Esophagus muscularis mucosa (tissue), 4 donors: ENCODE results near the gene ITGAD. TPM values are rescaled to one million over a fixed set of nuclear protein-coding genes. Genes with fewer than 3 reads are reported as not detected.
"Not testable (repeated sequence)": the region's sequence is repeated elsewhere in the genome, so short reads cannot be mapped to it uniquely, and the experiment has no call there.

Source experiments
- DNase-seq: peaks from one replicate; pipeline ENCODE4 v3.0.0-alpha.2; 2017; ENCODE audit errors: extremely low spot score
- H3K27ac ChIP-seq, 4 donors: fragments of 200-600 bp; sonication (generic); replicated peaks in 1 of 4; 1 replicate in 3 of 4; 2 replicates in 1 of 4; pipeline ENCODE4 v1.5.1; 2016 to 2019; ENCODE audit warnings: mild to moderate bottlenecking in 1 of 4
- H3K27me3 ChIP-seq, 4 donors: fragments of 200-600 bp; sonication (generic); one replicate each; pipeline versions ENCODE4 v1.5.1 to v1.6.0; 2016 to 2019
- H3K36me3 ChIP-seq, 4 donors: fragments of 200-600 bp; sonication (generic); one replicate each; pipeline ENCODE4 v1.5.1; 2016 to 2019
- H3K4me1 ChIP-seq, 4 donors: fragments of 200-600 bp; sonication (generic); one replicate each; pipeline ENCODE4 v1.5.1; 2016 to 2019
- H3K4me3 ChIP-seq, 4 donors: fragments of 200-600 bp; sonication (generic); 1 replicate in 2 of 4; 2 replicates in 2 of 4; pipeline ENCODE4 v1.5.1; 2016 to 2019; ENCODE audit warnings: mild to moderate bottlenecking in 4 of 4, moderate library complexity in 1 of 4
- H3K9me3 ChIP-seq, 4 donors: fragments of 200-600 bp; sonication (generic); 1 replicate in 3 of 4; 2 replicates in 1 of 4; pipeline ENCODE4 v1.5.1; 2016 to 2019
- CTCF ChIP-seq, 3 experiments: fragments of 200-600 bp in 2 of 3; fragments of 450-650 bp in 1 of 3; sonication (generic) in 2 of 3; IDR thresholded peaks; one replicate each; pipeline ENCODE4 v1.5.1; 2017 to 2019; ENCODE audit warnings: antibody characterized with exemption in 3 of 3, mild to moderate bottlenecking in 2 of 3, moderate library complexity in 1 of 3
- EP300 ChIP-seq: sonication (generic); formaldehyde crosslinking; IDR thresholded peaks from one replicate; pipeline ENCODE4 v1.6.1; 2017; ENCODE audit warnings: antibody characterized with exemption
- POLR2A ChIP-seq: fragments of 450-650 bp; IDR thresholded peaks from one replicate; pipeline ENCODE4 v1.6.1; 2017; ENCODE audit warnings: antibody characterized with exemption, moderate library complexity, mild to moderate bottlenecking, low read depth
- POLR2AphosphoS5 ChIP-seq, 2 donors: sonication (generic); formaldehyde crosslinking; IDR thresholded peaks; one replicate each; pipeline ENCODE4 v1.6.1; 2017; ENCODE audit warnings: antibody characterized with exemption in 2 of 2
- WGBS: methylation state at CpG from one replicate; pipeline ENCODE4 v1.1.5; 2018; 5-methylcytosine and 5-hydroxymethylcytosine counted together
- intact Hi-C: fragments of 100-400 bp; cut with DNase I; formaldehyde crosslinking; loops from one replicate; pipeline ENCODE4 v1.15.1; 2023
- total RNA-seq, 4 donors: library from RNA; depleted of rRNA; stranded (reverse); fragments of >200 nt; gene quantifications; one replicate each; pipeline versions ENCODE4 v1.1.0 to v1.2.1, GENCODE V29; 2016

The ITGAD gene
- total RNA-seq, 4 donors from 2014 or later: 0.50 TPM; not detected in 3

GRCh38 chr16:31436221-31437045, 43.3 kb downstream of the ITGAD start:
- Histone ChIP-seq H3K27me3 (no peaks in the 10 kb centered on the region), H3K4me1 (peaks cover 0 to 1% (median under 1%) of the 10 kb centered on the region in 4 donors), H3K4me3 (no peak overlapping the region), H3K9me3 (no peaks in the 10 kb centered on the region), H3K36me3 (peaks cover 0 to 7% (median 0%) of the 10 kb centered on the region in 4 donors), H3K27ac (no peak overlapping the region)
- 93% methylated on average over 20 of the region's 44 CpGs for WGBS
- DNase-seq: no peak
- intact Hi-C loops: no loop called here
- TF ChIP-seq POLR2AphosphoS5 (IDR thresholded peaks at IDR 0.05) (no peak), POLR2A (no peak), CTCF (IDR thresholded peaks at IDR 0.05) (no peak), EP300 (no peak)

GRCh38 chr16:31438414-31438813, 45.3 kb downstream of the ITGAD start:
- Histone ChIP-seq H3K27ac (no peak overlapping the region), H3K4me3 (no peak overlapping the region), H3K27me3 (no peaks in the 10 kb centered on the region), H3K4me1 (peaks cover 7 to 17% (median 13%) of the 10 kb centered on the region in 4 donors), H3K36me3 (peaks cover 0 to 7% (median 0%) of the 10 kb centered on the region in 4 donors), H3K9me3 (no peaks in the 10 kb centered on the region)
- TF ChIP-seq POLR2AphosphoS5 (IDR thresholded peaks at IDR 0.05): no peak
- TF ChIP-seq POLR2A: no peak
- TF ChIP-seq EP300: no peak
- TF ChIP-seq CTCF (IDR thresholded peaks at IDR 0.05): no peak
- intact Hi-C loops: no loop called here
- 69% methylated on average over 2 of the region's 2 CpGs for WGBS
- no peak for DNase-seq

GRCh38 chr16:31439023-31439422, 45.9 kb downstream of the ITGAD start:
- WGBS: 75% methylated on average over 4 of the region's 4 CpGs
- intact Hi-C loops, H3K9me3 ChIP-seq: not testable (repeated sequence)

GRCh38 chr16:31439519-31439918, 46.4 kb downstream of the ITGAD start:
- WGBS: 84% methylated on average over 3 of the region's 3 CpGs
- Histone ChIP-seq H3K36me3 (peaks cover 0 to 7% (median 0%) of the 10 kb centered on the region in 4 donors), H3K27me3 (no peaks in the 10 kb centered on the region), H3K4me3 (no peak overlapping the region), H3K9me3 (no peaks in the 10 kb centered on the region), H3K27ac (no peak overlapping the region), H3K4me1 (peaks cover 7 to 17% (median 13%) of the 10 kb centered on the region in 4 donors)
- TF ChIP-seq EP300: no peak
- no peak for TF ChIP-seq POLR2AphosphoS5 (IDR thresholded peaks at IDR 0.05)
- no peak for TF ChIP-seq POLR2A
- DNase-seq: no peak
- intact Hi-C loops: no loop called here

More at GRCh38 chr16:31439023-31439422, 45.9 kb downstream of the ITGAD start:
- not testable (repeated sequence) for H3K36me3 ChIP-seq, H3K27me3 ChIP-seq, H3K27ac ChIP-seq, H3K4me3 ChIP-seq, DNase-seq
- H3K4me1 ChIP-seq: peaks cover 7 to 17% (median 13%) of the 10 kb centered on the region in 4 donors

GRCh38 chr16:31440516-31441184, 47.5 kb downstream of the ITGAD start:
- no peak overlapping the region for H3K4me3 ChIP-seq
- no peaks in the 10 kb centered on the region for H3K27me3 ChIP-seq
- H3K9me3 ChIP-seq: no peaks in the 10 kb centered on the region
- peaks cover 7 to 17% (median 13%) of the 10 kb centered on the region in 4 donors for H3K4me1 ChIP-seq
- DNase-seq: no peak
- TF ChIP-seq POLR2A: no peak
- TF ChIP-seq CTCF (IDR thresholded peaks at IDR 0.05): no peak
- TF ChIP-seq EP300: no peak
- TF ChIP-seq POLR2AphosphoS5 (IDR thresholded peaks at IDR 0.05): no peak
- intact Hi-C loops: loop anchor here (5.0 to 10.0 kb wide), 2 partner anchors 263 to 366 kb away; partner anchors contain the start of genes ZNF646 and ZNF668
- no peak overlapping the region for H3K27ac ChIP-seq
- WGBS: 69% methylated on average over 4 of the region's 4 CpGs
- H3K36me3 ChIP-seq: peaks cover 0 to 7% (median 0%) of the 10 kb centered on the region in 4 donors
